Naive thymus-derived CD4-positive, alpha-beta T cell (primary cell): ENCODE data around the gene KSR2. TPM values are rescaled to one million over a fixed set of nuclear protein-coding genes. Genes with fewer than 3 reads are reported as not detected.
A peak's percentile ranks its signal among the peaks of the same experiment; 100 is the strongest.

Source experiments
- ATAC-seq: fragments of 150-1000 bp; cut with Tn5 transposase; 2 replicates; pipeline ENCODE4 v1.10.0; 2021; ENCODE audit warnings: mild to moderate bottlenecking, moderate library complexity
- CTCF ChIA-PET: fragments of 350-600 bp; sonication (Branson Sonifier 250); formaldehyde crosslinking; loops from one replicate; lab custom pipeline; 2021; ENCODE audit warnings: antibody characterized with exemption; lab: Charles Lee
- POLR2A ChIA-PET: fragments of 350-600 bp; sonication (Branson Sonifier 250); formaldehyde crosslinking; loops from one replicate; lab custom pipeline; 2021; ENCODE audit warnings: antibody characterized with exemption, inconsistent platforms; lab: Charles Lee
- DNase-seq, 9 donors: peaks; one replicate each; pipeline versions ENCODE4 v3.0.0 to v3.0.0-alpha.2; 2020 to 2022; ENCODE audit warnings: mixed read lengths in 1 of 9
- H3K27ac ChIP-seq: one replicate; pipeline ENCODE4 v1.7.0; 2013; ENCODE audit warnings: mild to moderate bottlenecking, low read depth, low read length, moderate library complexity
- H3K27me3 ChIP-seq, 2 donors: one replicate each; pipeline ENCODE4 v1.7.0; 2013; ENCODE audit warnings: low read length in 2 of 2, mild to moderate bottlenecking in 2 of 2, moderate library complexity in 2 of 2; ENCODE audit not compliant: control insufficient read depth in 2 of 2, insufficient read depth in 2 of 2
- H3K36me3 ChIP-seq, 3 experiments: 1 replicate in 2 of 3; 2 replicates in 1 of 3; pipeline ENCODE4 v1.7.0; 2013; ENCODE audit warnings: low read length in 3 of 3, mild to moderate bottlenecking in 3 of 3, moderate library complexity in 1 of 3; ENCODE audit not compliant: insufficient read depth in 3 of 3, control insufficient read depth in 2 of 3
- H3K4me1 ChIP-seq, 2 donors: one replicate each; pipeline ENCODE4 v1.7.0; 2013; ENCODE audit warnings: low read length in 2 of 2, mild to moderate bottlenecking in 2 of 2, moderate library complexity in 1 of 2; ENCODE audit not compliant: control insufficient read depth in 2 of 2, insufficient read depth in 2 of 2
- H3K4me3 ChIP-seq: 2 replicates; pipeline ENCODE4 v1.7.0; 2013; ENCODE audit warnings: mild to moderate bottlenecking, low read length
- H3K9me3 ChIP-seq, 3 experiments: 1 replicate in 2 of 3; 2 replicates in 1 of 3; pipeline ENCODE4 v1.7.0; 2013; ENCODE audit warnings: low read length in 3 of 3; ENCODE audit not compliant: control insufficient read depth in 2 of 3
- H3K27ac Mint-ChIP-seq, 9 donors: one replicate each; pipeline ENCODE4 v1.8.0; 2020 to 2022; ENCODE audit warnings: mixed read lengths in 9 of 9, mild to moderate bottlenecking in 8 of 9, moderate library complexity in 5 of 9, inconsistent platforms in 2 of 9
- H3K27me3 Mint-ChIP-seq, 5 donors: one replicate each; pipeline ENCODE4 v1.8.0; 2021 to 2022; ENCODE audit warnings: mixed read lengths in 5 of 5, mild to moderate bottlenecking in 1 of 5
- H3K36me3 Mint-ChIP-seq, 5 donors: one replicate each; pipeline ENCODE4 v1.8.0; 2020 to 2022; ENCODE audit warnings: mixed read lengths in 5 of 5, mild to moderate bottlenecking in 3 of 5, inconsistent platforms in 1 of 5
- H3K4me1 Mint-ChIP-seq, 7 donors: one replicate each; pipeline ENCODE4 v1.8.0; 2020 to 2022; ENCODE audit warnings: mixed read lengths in 7 of 7, mild to moderate bottlenecking in 3 of 7, inconsistent platforms in 1 of 7
- H3K4me3 Mint-ChIP-seq, 10 donors: one replicate each; pipeline ENCODE4 v1.8.0; 2020 to 2022; ENCODE audit warnings: mild to moderate bottlenecking in 10 of 10, mixed read lengths in 10 of 10, moderate library complexity in 6 of 10, inconsistent platforms in 2 of 10
- H3K9me3 Mint-ChIP-seq, 11 donors: one replicate each; pipeline ENCODE4 v1.8.0; 2020 to 2022; ENCODE audit warnings: mixed read lengths in 11 of 11, mild to moderate bottlenecking in 4 of 11, inconsistent platforms in 1 of 11, moderate library complexity in 1 of 11
- intact Hi-C, 2 donors: fragments of 100-400 bp; cut with micrococcal nuclease; formaldehyde crosslinking; loops; one replicate each; pipeline ENCODE4 v1.15.1; 2023
- polyA plus RNA-seq, 2 donors: library from polyadenylated mRNA; unstranded; fragments of 300-500 nt; fragmentation: Illumina TruSeq; gene quantifications; one replicate each; pipeline ENCODE4 v1.2.3, GENCODE V29; 2021
- total RNA-seq, 6 experiments: library from RNA in 5 of 6; stranded (reverse) in 5 of 6; gene quantifications; 1 replicate in 5 of 6; 2 replicates in 1 of 6; pipeline ENCODE4 v1.2.3 and lab custom pipeline; 2021 to 2026

Gene KSR2
- total and polyA plus RNA-seq, 7 experiments from 2014 or later: 0.03 to 0.07 TPM; not detected in 5

- ChIA-PET CTCF (no interaction called here), POLR2A (no interaction called here)
- peaks cover 0 to 10% (median 2%) of the 10 kb centered on the region in 11 donors for H3K9me3 Mint-ChIP-seq
- intact Hi-C loops: no loop called here
- Histone ChIP-seq H3K9me3 (no peaks in the 10 kb centered on the region), H3K27ac (no peak overlapping the region), H3K4me3 (no peak overlapping the region), H3K27me3 (no peaks in the 10 kb centered on the region), H3K36me3 (no peaks in the 10 kb centered on the region), H3K4me1 (no peaks in the 10 kb centered on the region)
- DNase-seq (no peak), ATAC-seq (no peak)
- no peak overlapping the region for H3K27ac Mint-ChIP-seq
- no peaks in the 10 kb centered on the region for H3K4me1 Mint-ChIP-seq
- no peak overlapping the region for H3K4me3 Mint-ChIP-seq
- H3K27me3 Mint-ChIP-seq: peaks cover 0 to 24% (median 6%) of the 10 kb centered on the region in 5 donors
- H3K36me3 Mint-ChIP-seq: no peaks in the 10 kb centered on the region
These were observed 441.3 kb downstream of the KSR2 start for GRCh38 chr12:117527479-117527855.

DNA sequence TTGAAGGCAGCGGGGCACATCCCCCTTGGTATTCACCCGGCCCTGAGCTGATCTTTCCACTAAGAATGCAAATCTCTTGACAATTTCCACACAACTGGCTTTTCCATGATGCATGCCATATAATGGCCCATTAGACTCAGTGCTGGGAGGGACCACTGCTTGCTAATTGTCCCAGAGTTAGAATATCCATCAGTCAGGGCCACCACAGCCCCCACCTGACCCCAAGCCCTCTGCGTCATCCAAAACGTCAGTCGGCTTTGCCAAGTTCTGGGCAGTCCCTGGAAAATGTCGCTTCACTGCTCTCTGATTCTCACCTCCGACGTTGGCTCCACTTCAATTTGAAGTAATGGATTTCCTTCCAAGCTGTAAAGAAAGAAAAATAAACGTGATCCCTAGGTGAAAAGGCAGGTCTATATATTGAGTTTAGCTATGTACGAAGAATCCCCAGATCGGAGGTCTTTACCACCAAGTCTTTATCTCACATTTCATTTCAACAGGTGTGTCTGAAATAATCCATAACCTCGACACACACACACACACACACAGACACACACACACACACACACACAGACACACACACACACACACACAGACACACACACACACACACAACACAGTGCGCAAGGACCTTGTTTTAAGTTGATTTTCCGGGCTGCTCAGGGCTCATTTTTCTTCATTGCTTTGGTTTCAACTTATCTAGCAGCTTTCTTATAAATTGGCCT lies 441.9 kb downstream of the KSR2 start:
- peaks cover 0 to 6% (median 0%) of the 10 kb centered on the region in 11 donors for H3K9me3 Mint-ChIP-seq
- H3K4me3 Mint-ChIP-seq: no peak overlapping the region
- H3K27ac Mint-ChIP-seq: no peak overlapping the region
- no peaks in the 10 kb centered on the region for H3K4me1 Mint-ChIP-seq
- peaks cover 0 to 23% (median 9%) of the 10 kb centered on the region in 5 donors for H3K27me3 Mint-ChIP-seq
- DNase-seq (no peak), ATAC-seq (no peak)
- intact Hi-C loops: no loop called here
- Histone ChIP-seq H3K27me3 (no peaks in the 10 kb centered on the region), H3K4me1 (no peaks in the 10 kb centered on the region), H3K9me3 (no peaks in the 10 kb centered on the region), H3K27ac (no peak overlapping the region), H3K4me3 (no peak overlapping the region), H3K36me3 (no peaks in the 10 kb centered on the region)
- no peaks in the 10 kb centered on the region for H3K36me3 Mint-ChIP-seq
- ChIA-PET POLR2A (no interaction called here), CTCF (no interaction called here)

GRCh38 chr12:117525766-117526165 lies 443.0 kb downstream of the KSR2 start:
- ChIA-PET CTCF (no interaction called here), POLR2A (no interaction called here)
- Mint-ChIP-seq H3K4me3 (no peak overlapping the region), H3K27ac (peak overlapping the region in 1 of 9 donors; percentile 14), H3K36me3 (no peaks in the 10 kb centered on the region), H3K27me3 (peaks cover 0 to 13% (median 6%) of the 10 kb centered on the region in 5 donors), H3K4me1 (no peaks in the 10 kb centered on the region), H3K9me3 (peaks cover 0 to 6% (median 0%) of the 10 kb centered on the region in 11 donors)
- H3K9me3 ChIP-seq: no peaks in the 10 kb centered on the region
- H3K36me3 ChIP-seq: no peaks in the 10 kb centered on the region
- no peak for DNase-seq
- ATAC-seq: no peak
- intact Hi-C loops: no loop called here
- no peak overlapping the region for H3K27ac ChIP-seq
- H3K4me3 ChIP-seq: no peak overlapping the region
- no peaks in the 10 kb centered on the region for H3K4me1 ChIP-seq
- no peaks in the 10 kb centered on the region for H3K27me3 ChIP-seq

DNA sequence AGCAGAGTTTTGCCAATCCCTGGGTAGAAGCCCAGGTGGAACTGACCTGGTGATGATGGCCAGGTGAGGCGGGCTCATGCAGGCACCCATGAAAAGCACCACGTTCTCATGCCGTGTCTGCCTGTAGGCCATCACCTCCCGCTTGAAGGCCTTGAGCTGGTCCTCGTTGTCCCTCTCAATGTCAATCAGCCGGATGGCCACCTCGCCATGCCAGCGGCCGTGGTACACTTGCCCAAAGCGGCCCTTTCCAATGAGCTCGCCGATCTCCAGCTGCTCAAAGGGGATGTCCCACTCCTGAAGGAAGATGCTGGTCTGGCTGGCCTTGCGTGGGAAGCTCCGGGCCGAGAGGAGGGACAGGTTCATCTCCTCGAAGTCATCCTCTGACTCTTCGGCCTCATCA lies 444.0 kb downstream of the KSR2 start:
- ATAC-seq: no peak
- Mint-ChIP-seq H3K27ac (no peak overlapping the region), H3K36me3 (no peaks in the 10 kb centered on the region), H3K9me3 (peaks cover 0 to 5% (median 0%) of the 10 kb centered on the region in 11 donors), H3K4me1 (no peaks in the 10 kb centered on the region), H3K4me3 (no peak overlapping the region), H3K27me3 (peaks cover 0 to 8% (median 6%) of the 10 kb centered on the region in 5 donors)
- no peaks in the 10 kb centered on the region for H3K36me3 ChIP-seq
- no peak for DNase-seq
- H3K4me1 ChIP-seq: no peaks in the 10 kb centered on the region
- H3K27ac ChIP-seq: no peak overlapping the region
- no peak overlapping the region for H3K4me3 ChIP-seq
- intact Hi-C loops: no loop called here
- H3K27me3 ChIP-seq: no peaks in the 10 kb centered on the region
- H3K9me3 ChIP-seq: no peaks in the 10 kb centered on the region
- ChIA-PET POLR2A (no interaction called here), CTCF (interaction anchor here (0.6 kb wide), 1 partner anchor 54 kb away, joined by 3 read pairs; no protein-coding TSS in a partner anchor)

DNA sequence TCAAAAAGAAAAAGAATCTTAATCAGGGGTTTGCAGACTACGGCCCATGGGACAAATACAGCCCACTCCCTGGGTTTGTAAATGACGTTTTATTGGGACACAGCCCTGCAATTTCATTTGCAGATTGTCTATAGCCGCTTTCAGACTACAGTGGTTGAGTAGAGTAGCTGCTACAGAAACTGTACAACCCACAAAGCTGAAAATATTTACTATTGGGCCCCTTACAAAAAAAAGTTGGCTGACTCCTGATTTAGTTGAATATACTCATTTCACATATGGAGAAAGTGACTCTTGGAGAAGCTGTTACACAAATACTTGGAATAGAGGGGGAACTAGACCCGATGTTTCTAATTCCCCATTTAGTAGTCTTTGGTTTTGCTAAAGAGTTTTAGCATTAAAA lies 444.8 kb downstream of the KSR2 start:
- Mint-ChIP-seq H3K4me1 (no peaks in the 10 kb centered on the region), H3K9me3 (peaks cover 0 to 7% (median 3%) of the 10 kb centered on the region in 11 donors), H3K4me3 (no peak overlapping the region), H3K27ac (no peak overlapping the region), H3K36me3 (no peaks in the 10 kb centered on the region), H3K27me3 (peaks cover 0 to 12% (median 6%) of the 10 kb centered on the region in 5 donors)
- DNase-seq: no peak
- ChIA-PET POLR2A (no interaction called here), CTCF (interaction anchor here (0.6 kb wide), 1 partner anchor 55 kb away, joined by 3 read pairs; no protein-coding TSS in a partner anchor)
- Histone ChIP-seq H3K9me3 (no peaks in the 10 kb centered on the region), H3K4me3 (no peak overlapping the region), H3K27me3 (no peaks in the 10 kb centered on the region), H3K36me3 (no peaks in the 10 kb centered on the region), H3K27ac (no peak overlapping the region), H3K4me1 (no peaks in the 10 kb centered on the region)
- no peak for ATAC-seq
- intact Hi-C loops: no loop called here

- Histone ChIP-seq H3K4me1 (no peaks in the 10 kb centered on the region), H3K36me3 (no peaks in the 10 kb centered on the region), H3K27me3 (no peaks in the 10 kb centered on the region), H3K4me3 (no peak overlapping the region), H3K9me3 (no peaks in the 10 kb centered on the region), H3K27ac (no peak overlapping the region)
- intact Hi-C loops: no loop called here
- H3K4me3 Mint-ChIP-seq: no peak overlapping the region
- no peaks in the 10 kb centered on the region for H3K4me1 Mint-ChIP-seq
- DNase-seq: no peak
- peak overlapping the region in 1 of 9 donors; percentile 8 for H3K27ac Mint-ChIP-seq
- H3K36me3 Mint-ChIP-seq: no peaks in the 10 kb centered on the region
- H3K9me3 Mint-ChIP-seq: peaks cover 0 to 11% (median 4%) of the 10 kb centered on the region in 11 donors
- ChIA-PET POLR2A (no interaction called here), CTCF (no interaction called here)
- no peak for ATAC-seq
- peaks cover 0 to 14% (median 10%) of the 10 kb centered on the region in 5 donors for H3K27me3 Mint-ChIP-seq
These were observed 446.2 kb downstream of the KSR2 start for GRCh38 chr12:117522559-117522958.

DNA sequence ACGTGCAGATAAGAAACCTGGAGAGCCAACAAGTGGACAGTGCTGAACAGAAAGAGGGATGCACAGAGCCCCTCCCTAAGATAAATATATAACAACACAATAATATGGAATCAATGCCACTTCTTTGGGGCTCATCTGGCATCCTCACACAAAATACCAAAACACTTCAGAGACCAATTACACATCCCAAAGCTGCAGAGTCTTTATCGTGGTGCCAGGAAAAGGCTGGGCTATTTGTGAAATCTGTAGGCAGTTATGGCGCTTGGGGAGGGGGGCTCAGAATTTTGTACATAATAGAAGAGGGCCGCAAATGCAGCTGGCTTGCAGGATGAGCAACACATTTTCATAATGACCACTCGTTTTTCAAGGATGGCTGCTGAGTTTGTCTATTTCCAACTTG lies 446.9 kb downstream of the KSR2 start:
- Histone ChIP-seq H3K36me3 (no peaks in the 10 kb centered on the region), H3K27ac (no peak overlapping the region), H3K9me3 (no peaks in the 10 kb centered on the region), H3K27me3 (no peaks in the 10 kb centered on the region), H3K4me3 (no peak overlapping the region), H3K4me1 (no peaks in the 10 kb centered on the region)
- no peaks in the 10 kb centered on the region for H3K4me1 Mint-ChIP-seq
- CTCF ChIA-PET: no interaction called here
- H3K36me3 Mint-ChIP-seq: no peaks in the 10 kb centered on the region
- peaks cover 0 to 11% (median 5%) of the 10 kb centered on the region in 11 donors for H3K9me3 Mint-ChIP-seq
- intact Hi-C loops: no loop called here
- peak overlapping the region in 1 of 9 donors; percentile 8 for H3K27ac Mint-ChIP-seq
- DNase-seq (no peak), ATAC-seq (no peak)
- H3K27me3 Mint-ChIP-seq: peaks cover 0 to 17% (median 5%) of the 10 kb centered on the region in 5 donors
- POLR2A ChIA-PET: no interaction called here
- H3K4me3 Mint-ChIP-seq: no peak overlapping the region
